Stimulated activated CD4-positive, alpha-beta T cell treated with anti-CD3 and anti-CD28 coated beads, TNF-alpha, amount 100 ng/mL, for 24 hours (primary cell): ENCODE results near the gene NSUN7.
"Not testable (repeated sequence)": the region's sequence is repeated elsewhere in the genome, so short reads cannot be mapped to it uniquely, and the experiment has no call there.

Experiments used
- DNase-seq, 3 experiments: peaks; one replicate each; pipeline ENCODE4 v3.0.0-alpha.2; 2020; ENCODE audit warnings: low read depth in 3 of 3

Gene NSUN7, protein sequence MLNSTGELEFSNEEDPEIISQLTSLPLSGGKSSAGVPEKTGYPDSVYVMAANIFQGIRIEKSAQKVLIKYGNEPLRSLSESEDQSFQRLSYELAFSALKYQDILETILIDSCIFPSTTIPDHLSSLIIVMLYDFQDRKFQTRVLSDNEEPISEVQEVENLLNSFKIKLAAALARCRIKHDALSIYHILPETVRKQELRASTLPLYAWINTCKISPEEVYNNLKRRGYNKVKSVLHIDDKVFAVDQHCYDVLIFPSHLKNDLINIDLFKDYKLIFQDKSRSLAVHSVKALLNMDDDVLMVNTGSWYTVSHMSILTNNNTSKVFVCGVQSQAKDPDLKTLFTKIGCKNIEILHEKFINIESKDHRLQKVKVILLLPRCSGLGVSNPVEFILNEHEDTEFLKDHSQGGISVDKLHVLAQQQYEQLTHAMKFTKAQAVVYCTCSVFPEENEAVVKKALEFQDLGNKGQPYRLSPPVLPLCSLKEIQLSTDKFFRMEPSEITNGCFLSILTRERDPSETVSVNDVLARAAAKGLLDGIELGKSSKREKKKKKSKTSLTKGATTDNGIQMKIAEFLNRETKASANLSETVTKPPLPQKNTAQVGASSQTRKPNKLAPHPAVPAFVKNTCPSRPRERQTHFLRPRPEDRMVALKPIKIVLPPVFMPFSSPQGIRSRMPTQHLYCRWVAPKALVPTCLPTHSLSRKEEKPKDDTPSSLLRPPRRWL

DNA sequence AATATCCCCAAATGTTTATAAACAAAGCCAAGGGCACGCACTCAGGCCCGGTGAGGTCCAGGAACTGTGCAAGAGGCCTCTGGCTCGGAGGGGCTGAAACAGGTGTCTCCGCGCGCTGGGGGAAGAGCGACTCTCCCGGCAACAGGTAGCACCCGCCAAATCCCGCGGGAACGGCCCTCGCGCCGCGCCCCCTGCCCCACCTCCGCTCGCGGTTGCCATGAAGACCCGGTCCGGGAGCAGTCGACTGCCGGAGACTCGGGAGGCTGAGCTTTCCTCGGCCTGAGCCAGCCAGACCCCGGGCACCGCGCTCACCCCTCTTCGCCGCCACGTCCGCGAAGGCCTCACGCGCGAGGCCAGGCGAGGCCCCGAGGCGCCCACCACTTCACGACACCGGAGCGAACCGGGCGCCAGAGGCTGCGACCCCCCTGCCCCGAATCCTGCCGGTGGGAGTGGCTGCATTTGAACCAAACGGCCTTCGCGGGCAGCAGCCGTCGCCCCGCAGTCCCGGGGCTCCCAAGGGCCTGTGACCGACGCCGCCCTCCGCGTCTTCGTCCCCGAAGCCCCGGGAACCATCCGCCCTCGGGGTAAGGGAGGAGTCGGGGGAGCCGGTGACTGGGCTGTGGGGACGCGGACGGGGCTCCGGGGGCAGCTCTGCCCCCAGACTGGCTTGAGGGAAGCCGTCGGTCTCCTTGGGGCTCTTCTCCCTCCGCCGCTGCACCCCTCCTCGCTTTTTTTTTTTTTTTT, at the start of gene NSUN7:
Gene NSUN7 (plus strand): TSS at position 239 of the 744 bp plus-strand sequence. CDS start 739 bp downstream, outside the sequence.
- peak in 2 of 3 experiments; percentile 8 to 27 for DNase-seq

DNA sequence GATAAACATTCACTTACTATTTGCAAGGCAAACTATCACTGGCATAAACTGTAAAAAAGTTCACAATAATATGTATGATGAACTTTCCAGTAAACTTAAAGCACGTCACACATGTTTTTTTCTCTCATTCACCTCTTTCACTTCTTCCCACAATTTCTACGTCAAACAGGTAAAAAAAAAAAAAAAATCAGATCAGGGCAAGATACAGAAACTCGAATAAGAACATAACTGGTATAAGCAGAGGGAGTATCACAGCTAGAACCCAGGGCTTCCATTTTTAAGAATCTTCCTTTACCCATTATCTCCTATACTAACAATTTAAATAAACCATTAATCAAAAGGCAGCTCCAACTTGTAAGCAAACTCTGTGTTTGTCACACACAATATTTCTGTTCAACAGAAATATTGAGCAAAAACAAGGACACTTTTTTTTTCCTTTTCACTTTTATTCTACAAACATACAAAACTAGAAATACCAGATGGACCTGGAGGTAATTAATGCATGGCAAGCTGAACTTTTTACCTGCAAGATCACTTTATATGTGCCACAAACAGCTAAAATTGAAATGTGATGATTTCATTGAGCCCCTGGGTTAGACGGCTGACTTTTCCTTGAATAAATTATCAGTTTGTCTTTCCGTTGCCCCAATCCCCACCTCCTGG, 47.5 kb upstream of the NSUN7 start:
- no peak for DNase-seq

DNA sequence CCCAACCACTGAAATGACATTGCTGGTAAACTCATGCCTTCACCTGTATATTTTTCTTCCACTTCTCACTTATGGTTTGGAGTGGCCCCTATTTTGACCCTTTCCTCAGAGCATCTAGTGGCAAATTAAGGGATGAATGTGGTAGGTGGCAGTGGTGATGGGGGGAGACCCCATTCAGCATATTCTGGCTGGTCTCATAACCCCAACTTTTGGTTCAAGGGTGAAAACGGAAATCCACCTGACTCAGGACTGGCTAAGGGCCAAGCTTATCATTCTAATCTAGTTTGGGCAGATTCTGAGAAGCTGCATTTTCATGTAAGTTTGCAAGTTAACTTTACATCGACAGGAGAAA, 47.0 kb upstream of the NSUN7 start:
- peak in 1 of 3 experiments; percentile 35 for DNase-seq

DNA sequence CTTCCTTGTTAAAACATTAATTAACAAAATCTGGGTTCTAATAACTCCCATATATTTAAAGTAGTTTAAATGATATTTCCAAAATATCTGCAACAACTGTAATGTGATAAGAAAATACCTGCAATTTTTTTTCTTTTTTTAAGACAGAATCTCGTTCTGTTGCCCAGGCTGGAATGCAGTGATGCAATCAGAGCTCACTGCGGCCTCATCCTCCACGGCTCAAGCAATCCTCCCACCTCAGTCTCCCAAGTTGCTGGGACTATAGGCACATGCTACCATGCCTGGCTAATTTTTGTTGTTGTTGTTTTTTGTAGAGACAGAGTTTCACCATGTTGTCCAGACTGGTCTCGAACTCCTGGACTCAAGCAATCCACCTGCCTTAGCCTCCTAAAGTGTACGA, 45.7 kb upstream of the NSUN7 start:
- no peak for DNase-seq

DNA sequence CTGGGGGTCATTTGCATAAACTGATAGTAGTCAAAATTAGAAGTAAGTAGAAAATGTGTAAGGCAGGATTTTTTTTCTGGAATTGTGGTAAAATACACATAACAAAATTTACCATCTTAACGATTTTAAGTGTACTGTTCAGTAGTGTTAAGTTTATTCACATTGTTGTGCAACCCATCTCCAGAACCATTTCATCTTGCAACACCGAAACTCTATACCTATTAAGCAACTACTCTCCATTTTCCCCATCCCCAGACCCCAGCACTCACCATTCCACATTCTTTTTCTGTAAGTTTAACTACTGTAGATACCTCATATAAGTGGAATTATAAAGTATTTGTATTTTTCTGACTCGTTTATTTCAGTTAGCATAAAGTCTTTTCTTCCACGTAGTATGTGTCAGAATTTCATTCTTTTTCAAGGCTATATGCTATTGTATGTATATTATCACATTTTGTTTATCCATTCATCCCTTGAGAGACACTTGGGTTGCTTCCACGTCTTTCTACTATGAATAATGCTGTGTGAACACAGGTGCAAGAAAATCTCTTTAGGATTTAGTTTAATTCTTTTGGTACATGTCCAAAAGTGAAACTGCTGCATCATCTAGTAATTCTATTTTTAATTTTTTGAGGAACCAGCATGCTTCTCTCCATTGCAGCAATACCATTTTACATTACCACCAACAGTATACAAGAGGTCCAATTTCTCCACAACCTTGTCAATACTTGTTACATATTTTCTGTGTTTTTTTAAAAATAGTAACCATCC, 39.1 kb upstream of the NSUN7 start:
- DNase-seq, result no peak

DNA sequence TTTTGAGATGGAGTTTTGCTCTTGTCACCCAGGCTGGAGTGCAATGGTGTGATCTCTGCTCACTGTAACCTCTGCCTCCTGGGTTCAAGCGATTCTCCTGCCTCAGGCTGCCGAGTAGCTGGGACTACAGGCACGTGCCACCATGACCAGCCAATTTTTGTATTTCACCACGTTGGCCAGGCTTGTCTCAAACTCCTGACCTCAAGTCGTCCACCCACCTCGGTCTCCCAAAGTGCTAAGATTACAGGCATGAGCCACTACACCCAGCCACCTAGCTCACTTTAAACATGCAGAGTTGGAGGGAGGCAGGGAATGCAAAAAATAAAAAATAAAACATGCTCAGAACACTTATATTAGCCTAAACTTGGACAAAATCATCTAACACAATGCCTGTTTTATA, 36.8 kb upstream of the NSUN7 start:
- not testable (repeated sequence) for DNase-seq

DNA sequence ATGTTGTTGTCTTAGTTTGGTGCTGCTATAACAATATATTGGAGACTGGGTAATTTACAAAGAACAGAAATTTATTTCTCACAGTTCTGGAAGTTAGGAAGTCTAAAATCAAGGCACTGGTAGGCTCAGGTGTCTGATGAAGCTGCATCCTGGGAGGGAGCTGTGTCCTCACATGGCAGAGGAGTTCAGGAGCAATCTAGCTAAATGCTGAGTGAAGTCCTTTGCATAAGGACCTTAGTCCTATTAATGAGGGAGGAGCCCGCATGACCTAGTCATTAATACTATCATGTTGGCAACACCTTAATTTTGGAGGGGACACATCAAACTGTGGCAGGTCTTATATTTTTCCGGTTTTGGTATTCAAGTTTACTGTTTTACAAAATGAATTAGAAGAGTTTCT, 36.0 kb upstream of the NSUN7 start:
- DNase-seq, result no peak

DNA sequence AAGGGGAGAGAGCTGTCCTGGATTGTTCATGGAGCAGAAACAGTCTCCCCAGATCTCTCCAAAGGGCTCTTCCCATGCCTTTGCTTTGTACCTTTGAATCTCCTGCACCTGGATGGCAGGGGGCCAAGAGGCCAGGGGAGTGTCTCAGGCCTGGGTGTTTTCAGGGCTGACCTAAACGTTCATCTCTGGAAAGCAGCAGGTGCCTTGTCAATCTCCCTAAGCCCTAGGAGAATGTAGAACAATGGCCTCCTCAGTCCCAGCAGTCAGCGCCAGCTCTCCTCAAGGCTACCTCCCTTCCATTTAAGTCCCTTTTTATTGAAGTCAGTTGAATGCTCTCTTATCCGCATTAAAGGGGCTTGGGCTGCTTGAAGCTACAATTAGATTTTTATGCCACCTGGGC, 31.2 kb upstream of the NSUN7 start:
- DNase-seq, result no peak

DNA sequence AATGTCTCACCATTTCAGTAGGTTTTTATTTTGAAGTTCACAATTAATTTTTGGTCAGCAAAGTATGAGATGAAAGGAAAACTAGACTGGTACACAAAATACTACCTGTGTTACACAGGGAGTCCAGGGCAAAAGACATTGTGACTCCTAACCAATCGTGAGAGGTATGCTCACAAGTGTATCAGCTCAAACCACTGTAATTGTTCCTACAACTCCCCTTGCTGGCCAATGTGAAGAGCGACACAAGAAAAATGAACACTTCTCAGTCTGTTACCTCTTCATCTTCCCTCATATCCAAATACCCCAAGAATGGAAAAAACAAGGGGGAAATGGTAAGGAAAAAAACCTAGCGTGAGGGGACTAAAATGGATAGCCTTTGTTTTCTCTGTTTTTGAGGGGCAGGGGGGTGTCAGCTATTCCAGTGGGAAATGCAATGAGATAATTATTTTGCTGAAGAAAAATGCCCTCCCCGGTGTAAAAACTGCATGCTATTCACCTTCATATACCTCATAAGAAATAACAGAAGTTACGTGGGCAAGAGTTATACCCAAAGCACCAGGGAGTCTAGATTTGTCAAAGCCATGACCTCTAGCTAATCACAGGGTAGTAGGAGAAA, 30.6 kb upstream of the NSUN7 start:
- no peak for DNase-seq

DNA sequence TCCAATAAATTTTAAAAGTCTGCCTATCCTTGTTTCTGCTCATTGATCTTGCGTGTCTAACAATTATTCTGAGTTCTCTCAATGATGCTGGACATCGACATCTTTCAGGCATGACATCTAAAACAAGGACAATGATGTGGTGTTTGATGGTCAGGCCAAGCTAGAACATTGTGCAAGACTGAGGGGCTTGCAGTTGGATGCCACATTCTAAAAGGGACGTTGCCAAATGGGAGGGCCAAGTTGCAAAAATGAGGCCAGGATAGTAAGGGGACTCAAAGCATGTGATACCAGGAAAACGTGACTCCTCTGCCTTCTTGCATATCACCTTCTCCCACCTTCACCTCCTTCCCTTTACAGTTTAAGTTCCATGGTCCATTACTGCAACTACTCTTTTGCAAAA, 29.4 kb upstream of the NSUN7 start:
- DNase-seq, result no peak

DNA sequence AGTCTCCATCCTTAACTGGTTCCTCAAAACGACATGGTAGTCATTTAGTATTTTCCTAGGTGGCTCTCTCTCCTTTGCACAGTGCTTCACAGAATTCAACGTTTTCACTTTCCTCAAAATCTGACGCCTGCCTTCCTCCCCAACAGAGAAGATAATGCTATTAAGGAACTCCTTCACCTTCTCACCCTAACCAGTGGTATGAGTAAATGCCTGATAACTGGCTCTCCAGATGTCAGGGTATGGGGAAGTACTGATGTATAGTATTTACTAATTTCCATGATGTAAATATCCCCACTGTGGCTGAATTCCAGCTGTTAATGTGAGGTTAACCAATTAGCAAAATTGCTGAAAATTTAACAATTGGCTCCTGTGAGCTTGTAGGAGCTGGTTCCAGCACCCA, 28.8 kb upstream of the NSUN7 start:
- no peak for DNase-seq

DNA sequence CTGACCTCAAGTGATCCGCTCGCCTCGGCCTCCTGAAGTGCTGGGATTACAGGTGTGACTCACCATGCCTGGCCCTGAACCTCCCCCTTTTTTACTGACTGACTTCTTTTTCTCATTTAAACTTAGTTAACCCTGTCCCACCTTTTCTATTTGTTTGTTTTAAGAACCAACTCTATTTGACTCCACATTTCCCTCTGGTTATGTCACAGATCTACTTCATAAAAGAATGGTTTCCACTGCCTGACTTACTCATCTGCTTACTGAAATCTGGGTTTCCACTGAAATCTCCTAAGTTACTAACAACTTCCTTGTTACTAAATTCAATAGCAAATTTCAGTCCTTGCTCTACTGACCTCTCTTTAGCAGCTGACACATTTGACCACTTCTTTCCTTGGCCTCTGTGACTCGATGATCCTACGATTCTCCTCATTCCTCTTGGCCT, 28.0 kb upstream of the NSUN7 start:
- no peak for DNase-seq

DNA sequence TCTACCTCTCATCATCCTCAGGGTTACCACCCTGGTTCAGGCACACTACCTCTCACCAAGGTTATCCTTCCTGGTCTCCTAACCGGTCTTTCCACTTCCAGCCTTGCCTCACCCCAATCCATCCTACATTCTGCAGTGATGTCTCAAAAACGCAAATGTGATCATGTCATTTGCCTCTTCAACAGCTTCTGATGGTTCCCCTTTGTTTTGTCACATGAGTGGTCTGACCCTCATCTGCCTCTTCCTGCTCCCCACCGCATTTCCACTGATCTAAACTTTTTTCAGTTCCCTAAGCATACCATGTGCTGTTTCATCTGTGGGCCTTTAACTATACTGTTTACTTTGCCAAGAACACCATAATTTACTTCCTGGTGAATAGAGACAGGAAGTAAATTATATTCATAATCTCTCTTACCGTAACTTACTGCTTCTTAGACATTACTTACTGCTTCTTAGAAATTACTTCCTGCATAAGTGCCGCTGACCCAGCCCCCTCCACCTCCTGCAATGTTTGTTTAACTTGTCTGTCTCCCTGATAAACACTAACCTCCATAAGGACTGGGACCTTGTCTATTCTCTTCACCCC, 27.1 kb upstream of the NSUN7 start:
- no peak for DNase-seq

DNA sequence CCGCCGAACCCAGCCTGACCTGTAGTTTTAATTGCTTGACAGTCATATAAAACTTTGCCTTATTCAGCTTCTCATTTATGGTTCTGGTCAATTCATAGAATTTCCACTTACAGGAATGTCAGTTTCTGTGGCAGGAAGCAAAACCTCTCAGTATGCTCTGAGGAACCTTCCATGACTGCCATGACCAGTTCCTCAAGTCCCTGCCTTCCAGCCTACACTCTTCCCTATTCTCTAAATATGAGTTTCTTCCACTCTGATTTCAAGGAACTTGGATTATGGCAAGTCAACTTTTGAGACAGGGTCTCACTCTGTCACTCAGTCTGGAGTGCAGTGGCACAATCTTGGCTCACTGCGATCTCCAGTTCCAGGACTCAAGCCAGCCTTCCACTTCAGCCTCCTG, 26.0 kb upstream of the NSUN7 start:
- no peak for DNase-seq

DNA sequence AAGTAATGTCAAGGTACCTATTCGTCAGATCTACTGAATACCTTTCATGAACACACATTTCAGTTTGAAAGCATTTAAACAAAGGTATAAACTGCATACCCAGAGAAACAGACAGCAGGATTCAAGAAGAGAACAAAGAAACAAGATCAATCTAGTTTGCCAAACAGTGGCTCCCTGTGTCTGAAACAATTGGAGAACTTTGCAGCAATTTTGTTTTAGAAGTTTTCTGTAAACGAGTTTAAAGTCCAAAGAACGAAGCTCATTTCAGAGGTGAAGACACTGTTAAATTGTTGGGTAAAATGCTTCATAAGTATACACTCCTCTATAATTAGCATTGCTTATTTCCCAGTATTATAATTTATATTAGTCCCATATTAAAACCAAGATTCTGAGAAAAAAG, 21.4 kb upstream of the NSUN7 start:
- DNase-seq, result no peak

DNA sequence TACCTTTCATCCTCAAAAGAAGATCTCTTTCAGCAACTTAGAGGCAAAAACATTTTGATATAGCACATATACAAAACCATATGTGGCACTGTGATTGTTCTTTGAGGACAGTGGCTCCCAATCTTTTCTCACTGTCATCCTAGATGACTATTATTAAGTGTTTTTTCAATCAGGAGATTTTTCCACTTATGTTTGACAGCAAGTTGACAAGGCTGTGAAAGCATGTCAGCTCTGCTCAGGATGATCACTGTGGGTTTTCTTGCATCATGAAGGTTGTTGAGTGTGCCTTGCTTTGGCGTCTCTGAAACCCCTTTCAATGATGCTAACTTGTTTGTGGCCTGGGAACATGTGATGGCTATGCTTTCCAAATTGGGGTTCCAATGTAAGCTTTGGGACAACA, 20.2 kb upstream of the NSUN7 start:
- no peak for DNase-seq

DNA sequence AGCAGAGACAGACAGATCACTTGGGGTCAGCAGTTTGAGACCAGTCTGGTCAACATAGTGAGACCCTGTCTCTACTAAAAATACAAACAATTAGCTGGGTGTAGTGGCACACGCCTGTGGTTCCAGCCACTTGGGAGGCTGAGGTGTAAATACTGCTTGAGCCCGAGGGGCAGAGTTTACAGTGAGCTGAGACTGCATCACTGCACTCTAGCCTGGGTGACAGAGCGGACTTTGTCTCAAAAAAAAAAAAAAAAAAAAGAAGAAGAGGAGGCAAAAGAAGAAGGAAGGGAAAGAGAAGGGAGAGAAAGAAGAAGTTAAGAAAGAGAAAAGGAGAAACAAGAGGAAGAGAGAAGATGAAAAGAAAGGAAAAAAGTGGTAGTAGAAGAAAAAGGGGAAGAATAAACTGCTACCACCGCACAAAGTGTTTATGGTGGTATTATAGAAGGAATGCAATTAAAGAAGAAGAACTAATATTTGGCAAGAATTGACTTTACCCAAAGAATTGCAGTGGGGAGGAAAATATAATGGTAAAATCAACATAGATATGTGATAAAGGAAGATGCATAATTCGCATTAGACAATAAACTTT, 19.6 kb upstream of the NSUN7 start:
- no peak for DNase-seq

DNA sequence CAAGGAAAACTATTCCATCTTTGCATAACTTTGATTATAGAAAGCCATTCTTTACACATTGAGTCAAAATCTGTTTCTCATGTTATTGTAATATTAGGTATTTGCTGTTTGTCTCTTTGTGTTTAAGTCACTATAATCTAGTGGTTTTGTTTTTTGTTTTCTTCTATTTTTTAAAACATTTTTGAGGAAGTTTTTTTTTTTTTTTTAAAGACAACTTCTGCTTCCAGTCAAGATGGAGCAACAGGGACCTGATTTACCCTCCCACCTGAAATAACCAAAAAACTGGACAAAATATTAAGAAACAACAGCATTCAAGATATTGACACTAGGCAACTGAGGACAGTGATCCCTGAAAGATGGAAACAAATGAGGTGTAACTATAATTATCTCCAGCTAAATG, 18.4 kb upstream of the NSUN7 start:
- DNase-seq, result no peak

DNA sequence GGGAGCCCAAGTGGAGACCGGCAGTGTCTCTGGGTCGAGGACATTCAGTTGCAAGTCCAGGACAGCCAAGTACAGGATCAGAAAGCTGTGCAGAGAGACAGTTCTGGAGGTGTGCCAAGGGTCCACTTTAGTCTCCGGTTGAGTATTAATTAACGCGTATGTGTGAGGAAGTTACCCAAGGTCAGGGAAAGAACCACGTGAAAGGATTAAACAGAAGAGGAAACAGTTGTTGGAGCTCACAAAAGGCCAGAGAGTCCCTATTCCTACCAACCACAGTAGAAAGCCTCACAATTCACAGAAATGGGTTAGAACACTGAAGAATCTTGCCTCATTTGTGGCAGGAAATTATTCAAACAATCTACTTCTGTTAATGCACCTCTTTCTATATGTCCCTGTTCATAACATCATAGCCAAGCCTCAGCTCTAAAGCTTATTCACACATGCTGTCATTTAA, 17.9 kb upstream of the NSUN7 start:
- DNase-seq, result no peak

DNA sequence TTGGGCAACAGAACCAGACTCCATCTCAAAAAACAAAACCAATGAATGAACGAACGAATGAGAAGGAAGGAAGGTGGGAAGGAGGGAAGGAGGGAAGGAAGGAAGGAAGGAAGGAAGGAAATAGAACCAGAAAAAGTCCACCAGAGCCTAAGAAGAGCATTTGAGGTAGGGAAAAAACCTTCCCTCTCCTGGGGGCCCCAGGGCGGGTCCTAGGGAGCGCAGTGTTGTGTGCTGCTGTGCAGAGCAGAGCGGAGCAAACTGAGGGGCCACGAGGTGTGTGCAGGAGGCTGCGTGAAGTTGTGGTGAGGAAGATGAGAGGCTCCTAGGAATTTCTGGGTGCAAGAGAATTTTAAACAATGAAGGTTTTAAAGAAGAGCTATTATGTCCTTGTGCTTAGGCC, 16.0 kb upstream of the NSUN7 start:
- DNase-seq, result no peak
